Measurements from ENCODE around the gene GNG14. TPM values are rescaled to one million over a fixed set of nuclear protein-coding genes. Genes with fewer than 3 reads are reported as not detected.
"Not testable (repeated sequence)": the region's sequence is repeated elsewhere in the genome, so short reads cannot be mapped to it uniquely, and the experiment has no call there.

Gene GNG14
- total and polyA plus RNA-seq, 10 of the 15 experiments (the other 5 are each of a cell fraction or from before 2014, with no cell fraction given), result not detected

- TF ChIP-seq GATAD2B (conservative IDR thresholded peaks at IDR 0.05; ENCODE audit: low read depth) (peak; percentile 10; the same call in 1 of the 2 replicates), IKZF2 (IDR thresholded peaks at IDR 0.05) (peak in 1 of 2 experiments; percentile 10; a peak in 1 of 4 replicates), MYB (IDR thresholded peaks at IDR 0.05; ENCODE audit: borderline replicate concordance, low read depth, low read length) (no peak)
- TF ChIP-seq, protein P1, sequence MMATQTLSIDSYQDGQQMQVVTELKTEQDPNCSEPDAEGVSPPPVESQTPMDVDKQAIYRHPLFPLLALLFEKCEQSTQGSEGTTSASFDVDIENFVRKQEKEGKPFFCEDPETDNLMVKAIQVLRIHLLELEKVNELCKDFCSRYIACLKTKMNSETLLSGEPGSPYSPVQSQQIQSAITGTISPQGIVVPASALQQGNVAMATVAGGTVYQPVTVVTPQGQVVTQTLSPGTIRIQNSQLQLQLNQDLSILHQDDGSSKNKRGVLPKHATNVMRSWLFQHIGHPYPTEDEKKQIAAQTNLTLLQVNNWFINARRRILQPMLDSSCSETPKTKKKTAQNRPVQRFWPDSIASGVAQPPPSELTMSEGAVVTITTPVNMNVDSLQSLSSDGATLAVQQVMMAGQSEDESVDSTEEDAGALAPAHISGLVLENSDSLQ (IDR thresholded peaks at IDR 0.05), result no peak
Measured at GRCh38 chr19:12723641-12724426, 36.0 kb downstream of the GNG14 start, which contains the start of gene TNPO2 (continued).

DNA sequence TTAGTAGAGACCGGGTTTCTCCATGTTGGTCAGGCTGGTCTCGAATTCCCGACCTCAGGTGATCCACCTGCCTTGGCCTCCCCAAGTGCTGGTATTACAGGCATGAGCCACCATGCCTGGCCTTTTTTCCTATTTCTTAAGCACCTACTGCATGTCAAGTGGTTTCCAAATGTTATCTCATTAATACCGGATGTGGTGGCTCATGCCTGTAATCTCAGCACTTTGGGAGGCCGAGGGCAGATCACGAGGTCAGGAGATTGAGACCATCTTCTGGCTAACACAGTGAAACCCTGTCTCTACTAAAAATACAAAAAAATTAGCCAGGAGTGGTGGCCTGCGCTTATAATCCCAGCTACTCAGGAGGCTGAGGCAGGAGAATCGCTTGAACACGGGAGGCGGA, 37.8 kb downstream of the GNG14 start:
- ChIA-PET CTCF (interaction anchor here (0.9 kb wide), 1 partner anchor 10 kb away, joined by 3 read pairs; no protein-coding TSS in a partner anchor), POLR2A (interaction anchor here (0.7 to 6.8 kb wide), 2 partner anchors 8 to 35 kb away, joined by 5 to 58 read pairs; partner anchors contain the start of gene TRIR), SMC1A (ENCODE audit: uncharacterized antibody, unreplicated experiment) (interaction anchor here (5.1 kb wide), 1 partner anchor 8 kb away, joined by 28 read pairs; the partner anchor contains the start of gene TRIR)
- BruUV-seq (replicated peaks); RAD21 ChIA-PET (ENCODE audit: unreplicated experiment); intact Hi-C loops (cut with micrococcal nuclease; ENCODE audit: unreplicated experiment); H3K27me3 ChIP-seq (replicated peaks in 1 of 2; ENCODE audit: control insufficient read depth in 2 of 2, insufficient read depth in 2 of 2, low read length in 1 of 2); FAIRE-seq; H3K9me3 ChIP-seq (replicated peaks; ENCODE audit: control insufficient read depth, insufficient read depth, low read length); H3K4me3 ChIP-seq; H3K4me1 ChIP-seq (ENCODE audit: control insufficient read depth, insufficient read depth, low read length); H4K20me1 ChIP-seq (ENCODE audit: control insufficient read depth, insufficient read depth); H3K4me2 ChIP-seq (ENCODE audit: control insufficient read depth, insufficient read depth); H3K27ac ChIP-seq (ENCODE audit: control insufficient read depth, insufficient read depth); H3K9ac ChIP-seq (ENCODE audit: control insufficient read depth, insufficient read depth, low read length); ATAC-seq; H2AFZ ChIP-seq (ENCODE audit: control insufficient read depth, low read depth, low read length); in situ Hi-C loops (cut with MboI); DNase-seq (ENCODE audit: low read depth, low spot score): not testable (repeated sequence)
- peaks cover 18% of the 10 kb centered on the region in 2 experiments; a peak in 3 of 4 replicates for H3K36me3 ChIP-seq (ENCODE audit: control insufficient read depth in 2 of 2, insufficient read depth in 2 of 2, low read length in 1 of 2)
- peaks cover 33% of the 10 kb centered on the region for H3K79me2 ChIP-seq (ENCODE audit: control insufficient read depth, insufficient read depth, low read length)
- WGBS (ENCODE audit: insufficient coverage, insufficient replicate concordance, low lambda C conversion rate, missing lambda C conversion rate), result 100% methylated on average over 10 of the region's 10 CpGs
